HepG2 (cell line): Measurements from ENCODE around the gene TICAM2. TPM values are rescaled to one million over a fixed set of nuclear protein-coding genes. Genes with fewer than 3 reads are reported as not detected.

Experiments
- ATF5 ChIP-seq: sonication (generic); formaldehyde crosslinking; IDR thresholded peaks from 2 replicates; pipeline ENCODE4 v1.4.0; 2020; ENCODE audit warnings: mild to moderate bottlenecking, low read depth, missing genetic modification reagents
- EEA1 ChIP-seq: sonication (generic); formaldehyde crosslinking; IDR thresholded peaks from 2 replicates; pipeline ENCODE4 v1.5.1; 2020; ENCODE audit warnings: mild to moderate bottlenecking, missing genetic modification reagents, borderline replicate concordance
- EP300 ChIP-seq, 3 experiments: sonication (generic) in 1 of 3; formaldehyde crosslinking in 1 of 3; IDR thresholded peaks; 2 replicates each; pipeline versions ENCODE4 v1.5.1 to v1.6.1; 2011 to 2020; ENCODE audit warnings: low read depth in 2 of 3, low read length in 2 of 3, borderline replicate concordance in 1 of 3, improper control_type of control experiment in 1 of 3, mild to moderate bottlenecking in 1 of 3, missing genetic modification reagents in 1 of 3, moderate library complexity in 1 of 3
- FOSL2 ChIP-seq: sonication (generic); formaldehyde crosslinking; IDR thresholded peaks from 2 replicates; pipeline ENCODE4 v1.4.0; 2020; ENCODE audit warnings: missing genetic modification reagents
- GABPB1 ChIP-seq: IDR thresholded peaks from 2 replicates; pipeline ENCODE4 v1.6.1; 2016; ENCODE audit warnings: mild to moderate bottlenecking, missing genetic modification reagents, moderate library complexity, missing compliant biosample characterization
- HBP1 ChIP-seq: IDR thresholded peaks from 2 replicates; pipeline ENCODE4 v1.6.1; 2016; ENCODE audit warnings: low read depth, control low read depth
- HDAC2 ChIP-seq: sonication (generic); formaldehyde crosslinking; IDR thresholded peaks from 2 replicates; pipeline ENCODE4 v1.4.0; 2020; ENCODE audit warnings: missing genetic modification reagents
- HOXA3 ChIP-seq: sonication (generic); formaldehyde crosslinking; IDR thresholded peaks from 2 replicates; pipeline ENCODE4 v1.5.0; 2020; ENCODE audit warnings: missing genetic modification reagents
- KLF6 ChIP-seq: IDR thresholded peaks from 2 replicates; pipeline ENCODE4 v1.8.0; 2016; ENCODE audit warnings: missing biosample characterization, missing genetic modification reagents
- MAF1 ChIP-seq: sonication (generic); formaldehyde crosslinking; IDR thresholded peaks from 2 replicates; pipeline ENCODE4 v1.5.0; 2020; ENCODE audit warnings: missing genetic modification reagents, borderline replicate concordance
- NFE2L2 ChIP-seq: fragments of 150-350 bp; IDR thresholded peaks from 2 replicates; pipeline ENCODE4 v1.6.1; 2014; ENCODE audit warnings: low read length
- RFX3 ChIP-seq: IDR thresholded peaks from 2 replicates; pipeline ENCODE4 v1.6.1; 2016; ENCODE audit warnings: missing biosample characterization, missing genetic modification reagents
- TGIF2 ChIP-seq: IDR thresholded peaks from 2 replicates; pipeline ENCODE4 v1.6.1; 2016; ENCODE audit warnings: control low read depth, missing compliant biosample characterization
- TOE1 ChIP-seq: sonication (generic); formaldehyde crosslinking; IDR thresholded peaks from 2 replicates; pipeline ENCODE4 v1.4.0; 2020; ENCODE audit warnings: mild to moderate bottlenecking, missing genetic modification reagents
- XRCC5 ChIP-seq: fragments of 200-400 bp; formaldehyde crosslinking; optimal IDR thresholded peaks from 2 replicates; pipeline ENCODE3; 2017; ENCODE audit warnings: mild to moderate bottlenecking, low read length
- ZNF20 ChIP-seq: sonication (generic); formaldehyde crosslinking; IDR thresholded peaks from 2 replicates; pipeline ENCODE4 v1.4.0; 2020; ENCODE audit warnings: mild to moderate bottlenecking, moderate library complexity, missing genetic modification reagents
- ZNF350 ChIP-seq: sonication (generic); formaldehyde crosslinking; IDR thresholded peaks from 2 replicates; pipeline ENCODE4 v1.4.0; 2020; ENCODE audit warnings: mild to moderate bottlenecking, low read depth, missing genetic modification reagents, borderline replicate concordance
- polyA plus RNA-seq, 8 experiments: library from polyadenylated mRNA; depleted of rRNA in 3 of 8; stranded (reverse) in 7 of 8; unstranded in 1 of 8; fragments of >200 nt; fragmentation: Illumina TruSeq in 4 of 8; extraction: Trizol in 4 of 8; gene quantifications; 2 replicates each; pipeline versions ENCODE4 v1.2.1 to v1.2.3, GENCODE V29; 2011 to 2016; ENCODE audit warnings: low read depth in 4 of 8, missing spikeins in 1 of 8, mixed read lengths in 1 of 8; ENCODE audit not compliant: insufficient read depth in 1 of 8
- total RNA-seq, 5 experiments: library from RNA; depleted of rRNA; stranded (reverse); fragments of >200 nt; fragmentation: Illumina TruSeq; extraction: Trizol; gene quantifications; 2 replicates each; pipeline ENCODE4 v1.2.3, GENCODE V29; 2016; ENCODE audit warnings: low read depth in 1 of 5
- TF ChIP-seq, protein P1 (sequence below): sonication (generic); formaldehyde crosslinking; IDR thresholded peaks from 2 replicates; pipeline ENCODE4 v1.4.0; 2020; ENCODE audit warnings: missing genetic modification reagents
- TF ChIP-seq, protein P2 (sequence below): sonication (generic); formaldehyde crosslinking; conservative IDR thresholded peaks from 2 replicates; pipeline ENCODE4 v1.8.1; 2023; ENCODE audit warnings: missing genetic modification reagents
- TF ChIP-seq, protein P3 (sequence below): sonication (generic); formaldehyde crosslinking; IDR thresholded peaks from 2 replicates; pipeline ENCODE4 v1.5.0; 2020; ENCODE audit warnings: missing genetic modification reagents
- TF ChIP-seq, protein P4 (sequence below): IDR thresholded peaks from 2 replicates; pipeline ENCODE4 v1.6.1; 2016

Gene TICAM2
- total and polyA plus RNA-seq, 2 of the 13 experiments (the other 11 are each of a cell fraction or from before 2014, with no cell fraction given): 0.04 TPM; not detected in 1

- TF ChIP-seq EEA1 (CRISPR knock-in tag) (peak; percentile 79; the same call in 1 of the 2 replicates), KLF6 (CRISPR knock-in tag) (peak; percentile 80), TGIF2 (CRISPR knock-in tag) (peak; percentile 79), ZNF20 (CRISPR knock-in tag) (no peak), ATF5 (CRISPR knock-in tag) (peak; percentile 71; the same call in 1 of the 2 replicates), RFX3 (CRISPR knock-in tag) (no peak), ZNF350 (CRISPR knock-in tag) (peak; percentile 66), FOSL2 (CRISPR knock-in tag) (peak; percentile 50; the same call in 1 of the 2 replicates), XRCC5 (peak; percentile 36), MAF1 (CRISPR knock-in tag) (0 out of 2 replicates have a peak, but pooled peaks have one; percentile 79), HDAC2 (CRISPR knock-in tag) (peak; percentile 60), NFE2L2 (no peak), HBP1 (CRISPR knock-in tag) (peak; percentile 94), HOXA3 (CRISPR knock-in tag) (peak; percentile 81), EP300 (IDR thresholded peaks at IDR 0.05; ENCODE audit: low read depth in 2 of 2, low read length in 2 of 2) (no peak), EP300 (CRISPR knock-in tag; IDR thresholded peaks at IDR 0.05; ENCODE audit: borderline replicate concordance) (no peak), TOE1 (CRISPR knock-in tag) (no peak), GABPB1 (CRISPR knock-in tag) (peak; percentile 82)
- TF ChIP-seq, protein P1, sequence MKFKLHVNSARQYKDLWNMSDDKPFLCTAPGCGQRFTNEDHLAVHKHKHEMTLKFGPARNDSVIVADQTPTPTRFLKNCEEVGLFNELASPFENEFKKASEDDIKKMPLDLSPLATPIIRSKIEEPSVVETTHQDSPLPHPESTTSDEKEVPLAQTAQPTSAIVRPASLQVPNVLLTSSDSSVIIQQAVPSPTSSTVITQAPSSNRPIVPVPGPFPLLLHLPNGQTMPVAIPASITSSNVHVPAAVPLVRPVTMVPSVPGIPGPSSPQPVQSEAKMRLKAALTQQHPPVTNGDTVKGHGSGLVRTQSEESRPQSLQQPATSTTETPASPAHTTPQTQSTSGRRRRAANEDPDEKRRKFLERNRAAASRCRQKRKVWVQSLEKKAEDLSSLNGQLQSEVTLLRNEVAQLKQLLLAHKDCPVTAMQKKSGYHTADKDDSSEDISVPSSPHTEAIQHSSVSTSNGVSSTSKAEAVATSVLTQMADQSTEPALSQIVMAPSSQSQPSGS (CRISPR knock-in tag): peak; percentile 78
- TF ChIP-seq, protein P2, sequence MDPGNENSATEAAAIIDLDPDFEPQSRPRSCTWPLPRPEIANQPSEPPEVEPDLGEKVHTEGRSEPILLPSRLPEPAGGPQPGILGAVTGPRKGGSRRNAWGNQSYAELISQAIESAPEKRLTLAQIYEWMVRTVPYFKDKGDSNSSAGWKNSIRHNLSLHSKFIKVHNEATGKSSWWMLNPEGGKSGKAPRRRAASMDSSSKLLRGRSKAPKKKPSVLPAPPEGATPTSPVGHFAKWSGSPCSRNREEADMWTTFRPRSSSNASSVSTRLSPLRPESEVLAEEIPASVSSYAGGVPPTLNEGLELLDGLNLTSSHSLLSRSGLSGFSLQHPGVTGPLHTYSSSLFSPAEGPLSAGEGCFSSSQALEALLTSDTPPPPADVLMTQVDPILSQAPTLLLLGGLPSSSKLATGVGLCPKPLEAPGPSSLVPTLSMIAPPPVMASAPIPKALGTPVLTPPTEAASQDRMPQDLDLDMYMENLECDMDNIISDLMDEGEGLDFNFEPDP (CRISPR knock-in tag): no peak
- TF ChIP-seq, protein P3, sequence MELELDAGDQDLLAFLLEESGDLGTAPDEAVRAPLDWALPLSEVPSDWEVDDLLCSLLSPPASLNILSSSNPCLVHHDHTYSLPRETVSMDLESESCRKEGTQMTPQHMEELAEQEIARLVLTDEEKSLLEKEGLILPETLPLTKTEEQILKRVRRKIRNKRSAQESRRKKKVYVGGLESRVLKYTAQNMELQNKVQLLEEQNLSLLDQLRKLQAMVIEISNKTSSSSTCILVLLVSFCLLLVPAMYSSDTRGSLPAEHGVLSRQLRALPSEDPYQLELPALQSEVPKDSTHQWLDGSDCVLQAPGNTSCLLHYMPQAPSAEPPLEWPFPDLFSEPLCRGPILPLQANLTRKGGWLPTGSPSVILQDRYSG (CRISPR knock-in tag): no peak
- TF ChIP-seq, protein P4, sequence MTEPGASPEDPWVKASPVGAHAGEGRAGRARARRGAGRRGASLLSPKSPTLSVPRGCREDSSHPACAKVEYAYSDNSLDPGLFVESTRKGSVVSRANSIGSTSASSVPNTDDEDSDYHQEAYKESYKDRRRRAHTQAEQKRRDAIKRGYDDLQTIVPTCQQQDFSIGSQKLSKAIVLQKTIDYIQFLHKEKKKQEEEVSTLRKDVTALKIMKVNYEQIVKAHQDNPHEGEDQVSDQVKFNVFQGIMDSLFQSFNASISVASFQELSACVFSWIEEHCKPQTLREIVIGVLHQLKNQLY (CRISPR knock-in tag): no peak; the same call in 1 of the 2 replicates
These were observed 57.6 kb downstream of the TICAM2 start, which contains the start of gene FEM1C (continued) for GRCh38 chr5:115544436-115545350.
